GM12892 (cell line): Measurements from ENCODE around the gene TNS4.

Source experiments
- POLR2A ChIP-seq: IDR thresholded peaks from 2 replicates; pipeline ENCODE4 v1.6.1; 2011; ENCODE audit warnings: low read depth, low read length, control low read depth
- POLR2AphosphoS5 ChIP-seq: IDR thresholded peaks from 2 replicates; pipeline ENCODE4 v1.6.1; 2011; ENCODE audit warnings: low read depth, low read length, control low read depth
- TAF1 ChIP-seq: IDR thresholded peaks from 2 replicates; pipeline ENCODE4 v1.6.1; 2011; ENCODE audit warnings: low read depth, mild to moderate bottlenecking, control low read depth, low read length, borderline replicate concordance

- no peak for TF ChIP-seq POLR2AphosphoS5
- TF ChIP-seq POLR2A: no peak
- no peak for TF ChIP-seq TAF1
Measured at GRCh38 chr17:40451420-40451819, 50.0 kb downstream of the TNS4 start.
